ENCODE data around the gene CDK2. TPM values are rescaled to one million over a fixed set of nuclear protein-coding genes. Genes with fewer than 3 reads are reported as not detected.

Gene CDK2
- polyA plus RNA-seq, 1 donor from 2014 or later = 2.6 TPM

- H4K20me1 ChIP-seq (ENCODE audit: insufficient read depth) = no peaks in the 10 kb centered on the region
- no peaks in the 10 kb centered on the region for H3F3A ChIP-seq (ENCODE audit: insufficient read depth, low read length, poor library complexity, severe bottlenecking)
- no peaks in the 10 kb centered on the region for H3K27me3 ChIP-seq (ENCODE audit: insufficient read depth, low read depth, low read length)
- H3K36me3 ChIP-seq (ENCODE audit: insufficient read depth, low read length) = peaks cover 9% of the 10 kb centered on the region
- no peak for TF ChIP-seq REST (IDR thresholded peaks at IDR 0.05; ENCODE audit: borderline replicate concordance)
- TF ChIP-seq TAF1 (IDR thresholded peaks at IDR 0.05; ENCODE audit: low read depth) = no peak
- TF ChIP-seq EP300 (conservative IDR thresholded peaks at IDR 0.05; ENCODE audit: poor library complexity, severe bottlenecking) = no peak
- no peak for TF ChIP-seq RAD21 (conservative IDR thresholded peaks at IDR 0.05)
- no peak for TF ChIP-seq POLR2AphosphoS5 (IDR thresholded peaks at IDR 0.05)
- no peak for TF ChIP-seq EZH2 (IDR thresholded peaks at IDR 0.05; ENCODE audit: borderline replicate concordance, insufficient read depth, low read length, poor library complexity, severe bottlenecking)
- no peak for TF ChIP-seq MXI1 (conservative IDR thresholded peaks at IDR 0.05; ENCODE audit: poor library complexity, severe bottlenecking)
- no peak for TF ChIP-seq SMC3 (conservative IDR thresholded peaks at IDR 0.05; ENCODE audit: poor library complexity)
- TF ChIP-seq CTCF (IDR thresholded peaks at IDR 0.05; ENCODE audit: poor library complexity, severe bottlenecking) = no peak
- no peak overlapping the region for H2AFZ ChIP-seq (ENCODE audit: low read depth, low read length)
- H3K4me2 ChIP-seq (ENCODE audit: low read length) = no peak overlapping the region
- H3K4me3 ChIP-seq (ENCODE audit: low read length) = no peak overlapping the region
- no peaks in the 10 kb centered on the region for H3K9me2 ChIP-seq (ENCODE audit: insufficient read depth, low read length)
- peaks cover 4% of the 10 kb centered on the region for H3K79me2 ChIP-seq (replicated peaks; ENCODE audit: insufficient read depth, low read length)
- no peak overlapping the region for H3K9ac ChIP-seq (ENCODE audit: low read length)
- H3K27ac ChIP-seq (ENCODE audit: low read length) = no peak overlapping the region
- H3K9me3 ChIP-seq (ENCODE audit: low read length) = no peaks in the 10 kb centered on the region
Observed at GRCh38 chr12:55995366-55995765, 28.7 kb downstream of the CDK2 start.

- no peaks in the 10 kb centered on the region for H3F3A ChIP-seq (ENCODE audit: insufficient read depth, low read length, poor library complexity, severe bottlenecking)
- no peaks in the 10 kb centered on the region for H3K9me3 ChIP-seq (ENCODE audit: low read length)
- H3K36me3 ChIP-seq (ENCODE audit: insufficient read depth, low read length) = no peaks in the 10 kb centered on the region
- H3K27ac ChIP-seq (ENCODE audit: low read length) = peak overlapping the region; percentile 70
- TF ChIP-seq EP300 (conservative IDR thresholded peaks at IDR 0.05; ENCODE audit: poor library complexity, severe bottlenecking) (no peak), RAD21 (conservative IDR thresholded peaks at IDR 0.05) (peak; percentile 80), CTCF (IDR thresholded peaks at IDR 0.05; ENCODE audit: poor library complexity, severe bottlenecking) (peak; percentile 88), MXI1 (conservative IDR thresholded peaks at IDR 0.05; ENCODE audit: poor library complexity, severe bottlenecking) (no peak), EZH2 (IDR thresholded peaks at IDR 0.05; ENCODE audit: borderline replicate concordance, insufficient read depth, low read length, poor library complexity, severe bottlenecking) (no peak), POLR2AphosphoS5 (IDR thresholded peaks at IDR 0.05) (no peak), TAF1 (IDR thresholded peaks at IDR 0.05; ENCODE audit: low read depth) (no peak), REST (IDR thresholded peaks at IDR 0.05; ENCODE audit: borderline replicate concordance) (no peak), SMC3 (conservative IDR thresholded peaks at IDR 0.05; ENCODE audit: poor library complexity) (peak; percentile 77)
- H3K27me3 ChIP-seq (ENCODE audit: insufficient read depth, low read depth, low read length) = no peaks in the 10 kb centered on the region
- no peak overlapping the region for H2AFZ ChIP-seq (ENCODE audit: low read depth, low read length)
- H3K4me3 ChIP-seq (ENCODE audit: low read length) = peak overlapping the region; percentile 80
- H4K20me1 ChIP-seq (ENCODE audit: insufficient read depth) = no peaks in the 10 kb centered on the region
- peaks cover 4% of the 10 kb centered on the region for H3K79me2 ChIP-seq (replicated peaks; ENCODE audit: insufficient read depth, low read length)
- H3K9me2 ChIP-seq (ENCODE audit: insufficient read depth, low read length) = no peaks in the 10 kb centered on the region
- H3K9ac ChIP-seq (ENCODE audit: low read length) = peak overlapping the region; percentile 75
- H3K4me2 ChIP-seq (ENCODE audit: low read length) = peak overlapping the region; percentile 1
Observed at GRCh38 chr12:55996201-55996714, 29.6 kb downstream of the CDK2 start.

All from neural cell (in vitro differentiated cells).